SU-DHL-6 (cell line): ENCODE data around the gene GOLPH3L.

Experiments used
- EZH2phosphoT487 ChIP-seq: fragments of 200-600 bp; sonication (generic), shearing (Covaris generic); conservative IDR thresholded peaks from 2 replicates; pipeline ENCODE4 v1.6.1; 2018; ENCODE audit warnings: mild to moderate bottlenecking, antibody characterized with exemption, low read length, moderate library complexity, mixed read lengths
- TF ChIP-seq, protein P1 (sequence below): fragments of 200-600 bp; sonication (generic); IDR thresholded peaks from one replicate; pipeline ENCODE4 v1.5.1; 2017; ENCODE audit warnings: antibody characterized with exemption, mild to moderate bottlenecking, low read length, moderate library complexity; ENCODE audit not compliant: insufficient read depth, poor library complexity, severe bottlenecking

DNA sequence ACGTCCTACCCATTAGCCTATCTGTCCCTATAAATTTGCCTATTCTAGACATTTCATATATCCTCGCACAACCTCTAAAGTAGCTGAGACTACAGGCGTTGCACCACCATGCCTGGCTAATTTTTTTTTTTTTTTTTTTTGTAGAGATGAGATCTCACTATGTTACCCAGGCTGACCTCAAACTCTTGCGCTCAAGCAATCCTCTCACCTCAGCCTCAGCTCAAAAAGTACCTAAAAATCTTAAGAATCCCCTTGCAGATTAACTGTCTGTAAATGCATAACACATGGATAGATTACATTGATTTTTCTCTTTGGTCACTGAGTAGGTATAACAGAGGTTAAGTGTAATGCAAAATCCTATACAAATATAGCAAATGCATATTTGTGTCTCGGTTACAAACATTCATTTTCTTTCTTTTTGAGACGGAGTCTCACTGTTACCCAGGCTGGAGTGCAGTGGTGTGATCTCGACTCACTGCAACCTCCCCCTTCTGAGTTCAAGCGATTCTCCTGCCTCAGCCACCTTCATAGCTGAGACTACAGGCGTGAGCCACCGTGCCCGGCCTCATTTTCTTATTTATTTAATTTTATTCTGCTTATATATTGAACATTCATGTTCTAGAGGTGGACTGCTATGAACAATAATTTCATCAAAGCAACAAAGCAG lies 21.4 kb upstream of the GOLPH3L start:
- TF ChIP-seq, protein P1, sequence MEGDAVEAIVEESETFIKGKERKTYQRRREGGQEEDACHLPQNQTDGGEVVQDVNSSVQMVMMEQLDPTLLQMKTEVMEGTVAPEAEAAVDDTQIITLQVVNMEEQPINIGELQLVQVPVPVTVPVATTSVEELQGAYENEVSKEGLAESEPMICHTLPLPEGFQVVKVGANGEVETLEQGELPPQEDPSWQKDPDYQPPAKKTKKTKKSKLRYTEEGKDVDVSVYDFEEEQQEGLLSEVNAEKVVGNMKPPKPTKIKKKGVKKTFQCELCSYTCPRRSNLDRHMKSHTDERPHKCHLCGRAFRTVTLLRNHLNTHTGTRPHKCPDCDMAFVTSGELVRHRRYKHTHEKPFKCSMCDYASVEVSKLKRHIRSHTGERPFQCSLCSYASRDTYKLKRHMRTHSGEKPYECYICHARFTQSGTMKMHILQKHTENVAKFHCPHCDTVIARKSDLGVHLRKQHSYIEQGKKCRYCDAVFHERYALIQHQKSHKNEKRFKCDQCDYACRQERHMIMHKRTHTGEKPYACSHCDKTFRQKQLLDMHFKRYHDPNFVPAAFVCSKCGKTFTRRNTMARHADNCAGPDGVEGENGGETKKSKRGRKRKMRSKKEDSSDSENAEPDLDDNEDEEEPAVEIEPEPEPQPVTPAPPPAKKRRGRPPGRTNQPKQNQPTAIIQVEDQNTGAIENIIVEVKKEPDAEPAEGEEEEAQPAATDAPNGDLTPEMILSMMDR = no peak
- TF ChIP-seq EZH2phosphoT487 = no peak
